Iris pigment epithelial cell (primary cell): ENCODE measurements around the gene CCNB2.
"Not testable (repeated sequence)": the region's sequence is repeated elsewhere in the genome, so short reads cannot be mapped to it uniquely, and the experiment has no call there.

ENCODE experiments used
- DNase-seq: peaks from one replicate; pipeline ENCODE4 v3.0.0-alpha.2; 2011; ENCODE audit warnings: low read depth

The CCNB2 gene

GRCh38 chr15:59133929-59134427, 29.0 kb downstream of the CCNB2 start:
- DNase-seq, result no peak

GRCh38 chr15:59137566-59137965, 32.6 kb downstream of the CCNB2 start:
- no peak for DNase-seq

GRCh38 chr15:59138243-59138642, 33.3 kb downstream of the CCNB2 start:
- peak; percentile 62 for DNase-seq

- DNase-seq, result peak; percentile 46
Observed at GRCh38 chr15:59140422-59141226, 35.7 kb downstream of the CCNB2 start.

- no peak for DNase-seq
Observed at GRCh38 chr15:59143281-59143680, 38.3 kb downstream of the CCNB2 start.

GRCh38 chr15:59144594-59144993, 39.6 kb downstream of the CCNB2 start:
- not testable (repeated sequence) for DNase-seq

GRCh38 chr15:59147666-59148065, 42.7 kb downstream of the CCNB2 start:
- DNase-seq, result no peak

GRCh38 chr15:59148153-59148833, 43.3 kb downstream of the CCNB2 start:
- DNase-seq, result peak; percentile 23

GRCh38 chr15:59150185-59150584, 45.2 kb downstream of the CCNB2 start:
- DNase-seq, result no peak

- no peak for DNase-seq
Observed at GRCh38 chr15:59152694-59153450, 47.9 kb downstream of the CCNB2 start.

GRCh38 chr15:59153466-59153865, 48.5 kb downstream of the CCNB2 start:
- no peak for DNase-seq

- DNase-seq, result no peak
Observed at GRCh38 chr15:59154243-59154642, 49.3 kb downstream of the CCNB2 start.

- no peak for DNase-seq
Observed at GRCh38 chr15:59155431-59155830, 50.5 kb downstream of the CCNB2 start.

GRCh38 chr15:59157396-59157795, 52.5 kb downstream of the CCNB2 start:
- no peak for DNase-seq

GRCh38 chr15:59157840-59158700, 53.1 kb downstream of the CCNB2 start:
- no peak for DNase-seq

GRCh38 chr15:59158701-59159034, 53.7 kb downstream of the CCNB2 start:
- no peak for DNase-seq

- no peak for DNase-seq
Observed at GRCh38 chr15:59159210-59159609, 54.3 kb downstream of the CCNB2 start.

GRCh38 chr15:59160880-59161593, 56.1 kb downstream of the CCNB2 start:
- peak; percentile 11 for DNase-seq

GRCh38 chr15:59162080-59162479, 57.1 kb downstream of the CCNB2 start:
- not testable (repeated sequence) for DNase-seq

GRCh38 chr15:59165726-59166125, 60.8 kb downstream of the CCNB2 start:
- DNase-seq, result peak; percentile 57

- peak; percentile 68 for DNase-seq
Observed at GRCh38 chr15:59166166-59166565, 61.2 kb downstream of the CCNB2 start.
